HEK293 (cell line): ENCODE results near the gene MBNL2.

Experiments
- CTCF ChIP-seq: fragments of 450-650 bp; formaldehyde crosslinking; IDR thresholded peaks from 2 replicates; pipeline ENCODE4 v1.5.1; 2016; ENCODE audit warnings: missing biosample characterization, missing genetic modification characterization
- PRDM1 ChIP-seq: fragments of 450-650 bp; formaldehyde crosslinking; IDR thresholded peaks from 2 replicates; pipeline ENCODE4; 2016; ENCODE audit warnings: missing biosample characterization, missing genetic modification characterization
- ZBTB7A ChIP-seq: fragments of 450-650 bp; formaldehyde crosslinking; IDR thresholded peaks from 2 replicates; pipeline ENCODE4 v1.5.1; 2016; ENCODE audit warnings: low read depth, missing biosample characterization, missing genetic modification characterization
- ZNF10 ChIP-seq: fragments of 450-650 bp; formaldehyde crosslinking; IDR thresholded peaks from 2 replicates; pipeline ENCODE4 v1.5.1; 2017; ENCODE audit warnings: missing biosample characterization, missing genetic modification characterization
- ZNF121 ChIP-seq: fragments of 450-650 bp; formaldehyde crosslinking; IDR thresholded peaks from 2 replicates; pipeline ENCODE4 v1.5.1; 2016; ENCODE audit warnings: missing biosample characterization, missing genetic modification characterization
- ZNF274 ChIP-seq, 2 experiments: fragments of 200-500 bp in 1 of 2; fragments of 450-650 bp in 1 of 2; sonication (Bioruptor generic) in 1 of 2; formaldehyde crosslinking in 1 of 2; IDR thresholded peaks; 2 replicates each; pipeline versions ENCODE4 v1.5.1 to v1.6.1; 2014 to 2016; ENCODE audit warnings: borderline replicate concordance in 1 of 2, inconsistent platforms in 1 of 2, low read length in 1 of 2, missing biosample characterization in 1 of 2, missing genetic modification characterization in 1 of 2
- ZNF394 ChIP-seq: fragments of 450-650 bp; formaldehyde crosslinking; IDR thresholded peaks from 2 replicates; pipeline ENCODE4 v1.5.1; 2016; ENCODE audit warnings: missing biosample characterization, missing genetic modification characterization, mild to moderate bottlenecking, moderate library complexity, borderline replicate concordance
- ZNF433 ChIP-seq: fragments of 450-650 bp; formaldehyde crosslinking; IDR thresholded peaks from 2 replicates; pipeline ENCODE4 v1.5.1; 2016; ENCODE audit warnings: missing biosample characterization, missing genetic modification characterization, low read depth
- ZNF549 ChIP-seq: fragments of 450-650 bp; IDR thresholded peaks from 2 replicates; pipeline ENCODE4 v1.5.1; 2018; ENCODE audit warnings: missing biosample characterization, missing genetic modification characterization, mild to moderate bottlenecking, inconsistent platforms, moderate library complexity
- ZNF624 ChIP-seq: fragments of 450-650 bp; formaldehyde crosslinking; IDR thresholded peaks from 2 replicates; pipeline ENCODE4 v1.5.1; 2017; ENCODE audit warnings: missing biosample characterization, missing genetic modification characterization
- ZNF639 ChIP-seq: fragments of 450-650 bp; formaldehyde crosslinking; IDR thresholded peaks from 2 replicates; pipeline ENCODE4 v1.5.1; 2016; ENCODE audit warnings: missing biosample characterization, missing genetic modification characterization
- ZSCAN23 ChIP-seq: fragments of 450-650 bp; formaldehyde crosslinking; IDR thresholded peaks from 2 replicates; pipeline ENCODE4 v1.5.1; 2016; ENCODE audit warnings: missing biosample characterization, missing genetic modification characterization

DNA sequence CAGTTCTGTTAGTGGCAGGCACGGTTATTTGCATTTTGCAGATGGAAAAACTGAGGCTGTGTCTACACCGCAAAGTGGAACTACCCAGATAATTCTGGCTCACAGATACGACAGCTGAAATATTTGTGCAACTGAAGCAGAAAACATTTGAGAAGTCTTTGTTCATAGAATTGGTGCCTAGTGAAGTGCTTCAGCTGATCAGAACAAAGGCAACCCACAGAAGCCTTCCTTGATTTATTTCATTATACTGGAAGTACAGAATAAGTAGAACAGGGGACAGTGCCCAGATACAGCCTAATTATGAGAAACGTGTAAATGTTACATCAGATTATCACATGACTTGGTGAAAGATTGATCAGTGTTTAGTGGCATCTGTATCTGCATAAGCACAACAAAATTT is 138.5 kb downstream of the MBNL2 start:
- TF ChIP-seq CTCF (no peak), PRDM1 (tag by site-specific recombination) (no peak), ZNF433 (tag by site-specific recombination) (no peak), ZSCAN23 (no peak), ZNF121 (tag by site-specific recombination) (no peak), ZNF624 (tag by site-specific recombination) (no peak), ZNF549 (tag by site-specific recombination) (no peak), ZNF394 (no peak), ZNF10 (tag by site-specific recombination) (no peak), ZBTB7A (no peak), ZNF639 (tag by site-specific recombination) (no peak), ZNF274 (IDR thresholded peaks at IDR 0.05; ENCODE audit: low read length) (no peak), ZNF274 (tag by site-specific recombination; IDR thresholded peaks at IDR 0.05; ENCODE audit: borderline replicate concordance) (no peak)
